Measurements from ENCODE around the gene GNAL.

Gene GNAL

DNA sequence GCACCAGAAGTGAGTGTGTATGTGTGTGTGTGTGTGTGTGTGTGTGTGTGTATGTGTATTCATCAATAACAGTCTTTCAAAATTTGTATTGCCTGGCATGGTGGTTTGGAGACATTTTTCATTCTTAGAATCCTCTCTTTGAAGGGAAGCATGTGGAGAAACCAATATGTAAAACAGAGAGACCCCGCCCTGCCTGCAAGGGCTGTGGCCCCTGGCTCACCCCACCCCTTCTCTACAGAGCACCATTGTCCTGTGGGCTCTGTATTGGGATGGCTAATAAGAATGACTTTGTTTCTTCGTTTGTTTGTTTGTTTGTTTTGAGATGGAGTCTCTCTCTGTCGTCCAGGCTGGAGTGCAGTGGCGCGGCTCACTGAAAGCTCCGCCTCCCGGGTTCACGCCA lies 65.9 kb downstream of the GNAL start:
- CTCF ChIA-PET = interaction anchor here (0.8 kb wide), 1 partner anchor 22 kb away, joined by 3 read pairs; no protein-coding TSS in a partner anchor
- TF ChIP-seq ZNF837 (tag by site-specific recombination; IDR thresholded peaks at IDR 0.05) (no peak), ZNF140 (tag by site-specific recombination; IDR thresholded peaks at IDR 0.05) (no peak), ZNF10 (tag by site-specific recombination; IDR thresholded peaks at IDR 0.05) (no peak), KLF17 (tag by site-specific recombination; IDR thresholded peaks at IDR 0.05) (no peak), ZNF169 (tag by site-specific recombination; IDR thresholded peaks at IDR 0.05) (no peak), ZNF645 (tag by site-specific recombination; IDR thresholded peaks at IDR 0.05) (no peak), ZNF677 (tag by site-specific recombination; IDR thresholded peaks at IDR 0.05) (no peak), ZNF132 (tag by site-specific recombination; IDR thresholded peaks at IDR 0.05; ENCODE audit: borderline replicate concordance) (no peak), ZSCAN30 (tag by site-specific recombination; IDR thresholded peaks at IDR 0.05) (no peak), ZNF292 (tag by site-specific recombination; IDR thresholded peaks at IDR 0.05; ENCODE audit: borderline replicate concordance, low read depth) (no peak), ZFP41 (tag by site-specific recombination; IDR thresholded peaks at IDR 0.05; ENCODE audit: borderline replicate concordance) (no peak), GLI4 (tag by site-specific recombination; IDR thresholded peaks at IDR 0.05) (no peak)
- TF ChIP-seq, protein P1, sequence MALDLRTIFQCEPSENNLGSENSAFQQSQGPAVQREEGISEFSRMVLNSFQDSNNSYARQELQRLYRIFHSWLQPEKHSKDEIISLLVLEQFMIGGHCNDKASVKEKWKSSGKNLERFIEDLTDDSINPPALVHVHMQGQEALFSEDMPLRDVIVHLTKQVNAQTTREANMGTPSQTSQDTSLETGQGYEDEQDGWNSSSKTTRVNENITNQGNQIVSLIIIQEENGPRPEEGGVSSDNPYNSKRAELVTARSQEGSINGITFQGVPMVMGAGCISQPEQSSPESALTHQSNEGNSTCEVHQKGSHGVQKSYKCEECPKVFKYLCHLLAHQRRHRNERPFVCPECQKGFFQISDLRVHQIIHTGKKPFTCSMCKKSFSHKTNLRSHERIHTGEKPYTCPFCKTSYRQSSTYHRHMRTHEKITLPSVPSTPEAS (tag by site-specific recombination; IDR thresholded peaks at IDR 0.05) = no peak
- TF ChIP-seq, protein P2, sequence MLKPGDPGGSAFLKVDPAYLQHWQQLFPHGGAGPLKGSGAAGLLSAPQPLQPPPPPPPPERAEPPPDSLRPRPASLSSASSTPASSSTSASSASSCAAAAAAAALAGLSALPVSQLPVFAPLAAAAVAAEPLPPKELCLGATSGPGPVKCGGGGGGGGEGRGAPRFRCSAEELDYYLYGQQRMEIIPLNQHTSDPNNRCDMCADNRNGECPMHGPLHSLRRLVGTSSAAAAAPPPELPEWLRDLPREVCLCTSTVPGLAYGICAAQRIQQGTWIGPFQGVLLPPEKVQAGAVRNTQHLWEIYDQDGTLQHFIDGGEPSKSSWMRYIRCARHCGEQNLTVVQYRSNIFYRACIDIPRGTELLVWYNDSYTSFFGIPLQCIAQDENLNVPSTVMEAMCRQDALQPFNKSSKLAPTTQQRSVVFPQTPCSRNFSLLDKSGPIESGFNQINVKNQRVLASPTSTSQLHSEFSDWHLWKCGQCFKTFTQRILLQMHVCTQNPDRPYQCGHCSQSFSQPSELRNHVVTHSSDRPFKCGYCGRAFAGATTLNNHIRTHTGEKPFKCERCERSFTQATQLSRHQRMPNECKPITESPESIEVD (tag by site-specific recombination; IDR thresholded peaks at IDR 0.05) = no peak
- H3K36me3 ChIP-seq (ENCODE audit: control insufficient read depth in 2 of 2, insufficient read depth in 1 of 2, low read length in 2 of 2) = no peaks in the 10 kb centered on the region
- no peaks in the 10 kb centered on the region for H3K4me1 ChIP-seq (ENCODE audit: control insufficient read depth, insufficient read depth, low read length)
- H3K9me3 ChIP-seq (ENCODE audit: control insufficient read depth, insufficient read depth, low read depth, low read length) = no peaks in the 10 kb centered on the region
- POLR2A ChIA-PET = no interaction called here
- H3K27ac ChIP-seq (ENCODE audit: extremely low read depth, low read depth, low read length) = no peak overlapping the region
- H3K4me3 ChIP-seq (ENCODE audit: low read depth, low read length) = no peak overlapping the region

DNA sequence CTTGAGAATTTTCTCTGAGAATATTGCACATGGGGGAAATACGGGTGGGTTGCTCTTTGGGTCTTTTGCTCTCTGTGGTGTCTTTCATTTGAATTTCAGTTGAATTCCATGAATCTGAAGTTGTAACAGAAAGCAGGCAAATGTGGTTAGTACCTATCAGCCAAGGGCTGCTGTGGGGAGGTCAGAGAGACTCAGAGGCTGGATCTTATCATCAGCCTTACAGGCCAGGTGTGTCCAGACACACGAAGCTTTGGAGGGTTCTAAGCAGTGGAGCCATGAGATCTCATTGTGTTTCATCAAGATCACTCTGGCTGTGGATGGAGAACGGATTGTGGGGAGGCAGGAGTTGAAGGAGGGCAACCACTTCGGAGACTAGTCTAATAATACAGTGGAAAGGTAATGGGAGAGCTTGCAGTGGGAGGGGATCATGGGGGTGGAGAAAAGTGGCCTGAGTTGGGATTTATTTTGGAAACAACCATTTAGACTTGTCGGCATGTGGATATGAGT lies 68.1 kb downstream of the GNAL start:
- Histone ChIP-seq H3K4me1 (ENCODE audit: control insufficient read depth, insufficient read depth, low read length) (no peaks in the 10 kb centered on the region), H3K4me3 (ENCODE audit: low read depth, low read length) (no peak overlapping the region), H3K36me3 (ENCODE audit: control insufficient read depth in 2 of 2, insufficient read depth in 1 of 2, low read length in 2 of 2) (no peaks in the 10 kb centered on the region), H3K27ac (ENCODE audit: extremely low read depth, low read depth, low read length) (no peak overlapping the region), H3K9me3 (ENCODE audit: control insufficient read depth, insufficient read depth, low read depth, low read length) (no peaks in the 10 kb centered on the region)
- TF ChIP-seq ZNF274 (IDR thresholded peaks at IDR 0.05; ENCODE audit: low read length) (no peak), ZNF274 (tag by site-specific recombination; IDR thresholded peaks at IDR 0.05; ENCODE audit: borderline replicate concordance) (no peak), EGR2 (tag by site-specific recombination; IDR thresholded peaks at IDR 0.05; ENCODE audit: low read depth) (peak; percentile 38; the same call in 1 of the 2 replicates)
- ChIA-PET POLR2A (no interaction called here), CTCF (no interaction called here)

DNA sequence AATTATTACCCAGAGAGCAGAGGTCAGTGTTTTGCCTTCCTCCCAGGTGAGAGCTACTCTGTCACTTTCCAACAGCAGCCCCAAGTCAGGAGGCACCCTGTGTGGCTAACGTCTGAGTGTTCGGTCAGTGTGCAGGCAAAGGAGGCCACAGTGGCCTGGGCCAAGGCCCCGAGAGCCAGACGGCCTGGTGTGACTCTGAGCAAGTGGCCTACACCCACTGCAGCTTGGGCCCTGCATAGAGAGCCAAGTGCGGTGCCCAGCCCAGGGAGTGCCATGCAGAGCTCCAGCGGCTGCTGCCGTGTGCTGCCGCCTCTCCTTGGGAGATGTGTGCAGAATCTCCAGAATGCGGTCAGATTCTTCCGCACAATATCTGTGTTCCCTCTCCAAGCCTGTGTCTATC lies 70.4 kb downstream of the GNAL start:
- ChIA-PET CTCF (interaction anchor here (0.6 to 1.6 kb wide), 4 partner anchors 26 to 1607 kb away, joined by 3 to 4 read pairs (median 3); no protein-coding TSS in a partner anchor), POLR2A (no interaction called here)
- no peaks in the 10 kb centered on the region for H3K4me1 ChIP-seq (ENCODE audit: control insufficient read depth, insufficient read depth, low read length)
- H3K9me3 ChIP-seq (ENCODE audit: control insufficient read depth, insufficient read depth, low read depth, low read length) = no peaks in the 10 kb centered on the region
- H3K4me3 ChIP-seq (ENCODE audit: low read depth, low read length) = no peak overlapping the region
- no peak overlapping the region for H3K27ac ChIP-seq (ENCODE audit: extremely low read depth, low read depth, low read length)
- H3K36me3 ChIP-seq (ENCODE audit: control insufficient read depth in 2 of 2, insufficient read depth in 1 of 2, low read length in 2 of 2) = no peaks in the 10 kb centered on the region
- no peak for TF ChIP-seq BCL11A (tag by site-specific recombination; IDR thresholded peaks at IDR 0.05; ENCODE audit: low read depth)
- no peak for TF ChIP-seq ZNF16 (tag by site-specific recombination; IDR thresholded peaks at IDR 0.05; ENCODE audit: low read depth)
- TF ChIP-seq ZNF239 (tag by site-specific recombination; IDR thresholded peaks at IDR 0.05) = no peak
- no peak for TF ChIP-seq MZF1 (tag by site-specific recombination; IDR thresholded peaks at IDR 0.05; ENCODE audit: borderline replicate concordance)
- TF ChIP-seq HOXD13 (CRISPR knock-in tag; IDR thresholded peaks at IDR 0.05; ENCODE audit: borderline replicate concordance) = no peak
- TF ChIP-seq ZNF350 (tag by site-specific recombination; IDR thresholded peaks at IDR 0.05) = no peak
- no peak for TF ChIP-seq INSM2 (tag by site-specific recombination; IDR thresholded peaks at IDR 0.05)
- no peak for TF ChIP-seq ZNF157 (tag by site-specific recombination; IDR thresholded peaks at IDR 0.05)
- no peak for TF ChIP-seq ZNF341 (tag by site-specific recombination; IDR thresholded peaks at IDR 0.05; ENCODE audit: low read depth)
- TF ChIP-seq ZNF555 (tag by site-specific recombination; conservative IDR thresholded peaks at IDR 0.05) = no peak

All from HEK293 (cell line).